Adipocyte (in vitro differentiated cells): ENCODE data around the gene ADIPOR2.
A peak's percentile ranks its signal among the peaks of the same experiment; 100 is the strongest.
"Not testable (repeated sequence)": the region's sequence is repeated elsewhere in the genome, so short reads cannot be mapped to it uniquely, and the experiment has no call there.

Source experiments
- DNase-seq: peaks from one replicate; pipeline ENCODE4 v3.0.0-alpha.2; 2015; ENCODE audit warnings: low read depth
- H3K27me3 ChIP-seq: replicated peaks from 2 replicates; pipeline ENCODE4 v1.7.0; 2013; ENCODE audit warnings: mild to moderate bottlenecking, low read length, moderate library complexity; ENCODE audit not compliant: control insufficient read depth, insufficient read depth
- H3K36me3 ChIP-seq: 2 replicates; pipeline ENCODE4 v1.7.0; 2013; ENCODE audit warnings: low read length, mild to moderate bottlenecking, moderate library complexity; ENCODE audit not compliant: control insufficient read depth, insufficient read depth, severe bottlenecking
- H3K4me1 ChIP-seq: 2 replicates; pipeline ENCODE4 v1.7.0; 2013; ENCODE audit warnings: mild to moderate bottlenecking, low read length, moderate library complexity; ENCODE audit not compliant: control insufficient read depth, insufficient read depth
- H3K4me3 ChIP-seq: 2 replicates; pipeline ENCODE4 v1.7.0; 2013; ENCODE audit warnings: mild to moderate bottlenecking, low read length, moderate library complexity
- H3K9ac ChIP-seq: 2 replicates; pipeline ENCODE4 v1.7.0; 2013; ENCODE audit warnings: mild to moderate bottlenecking, low read length, moderate library complexity
- H3K9me3 ChIP-seq: 2 replicates; pipeline ENCODE4 v1.7.0; 2013; ENCODE audit warnings: mild to moderate bottlenecking, low read length, moderate library complexity; ENCODE audit not compliant: control insufficient read depth

ADIPOR2 gene

GRCh38 chr12:1695097-1695496, 4.2 kb downstream of the ADIPOR2 start:
- not testable (repeated sequence) for H3K4me3 ChIP-seq, H3K9me3 ChIP-seq, DNase-seq, H3K36me3 ChIP-seq, H3K27me3 ChIP-seq, H3K9ac ChIP-seq
- peaks cover 28% of the 10 kb centered on the region for H3K4me1 ChIP-seq

DNA sequence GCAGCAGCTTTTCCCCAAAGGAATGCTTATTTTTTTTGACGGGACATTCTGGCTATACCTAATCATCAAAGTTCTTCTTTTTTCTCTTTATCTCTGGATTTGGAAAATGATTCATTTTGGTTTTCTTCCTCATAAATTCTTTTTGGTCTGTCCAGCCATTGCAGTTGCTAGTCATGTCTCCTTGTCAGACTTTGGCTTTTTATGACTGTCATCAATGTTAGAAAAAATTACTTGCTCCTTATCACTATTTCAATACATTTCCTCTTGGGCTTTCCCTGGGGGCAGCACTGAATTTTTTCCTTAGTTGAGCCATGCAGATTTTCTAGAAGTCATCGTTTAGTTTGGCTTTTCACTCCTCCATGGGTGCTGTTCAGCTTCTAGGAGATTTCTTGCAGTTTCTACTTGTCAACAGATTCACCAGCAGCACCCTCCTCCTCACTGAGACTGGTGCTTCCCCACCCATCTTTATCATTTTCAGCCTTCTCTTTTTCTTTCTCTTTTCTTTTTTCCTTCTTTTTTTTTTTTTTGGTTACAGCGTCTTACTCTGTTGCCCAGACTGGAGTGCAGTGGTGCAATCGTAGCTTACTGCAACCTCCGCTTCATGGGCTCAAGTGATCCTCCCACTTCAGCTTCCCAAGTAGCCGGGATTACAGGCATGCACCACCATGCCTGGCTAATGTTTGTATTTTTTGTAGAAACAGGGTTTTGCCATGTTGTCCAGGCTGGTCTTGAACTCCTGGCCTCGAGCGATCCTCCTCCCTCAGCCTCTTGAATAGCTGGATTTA, 5.2 kb downstream of the ADIPOR2 start:
- Histone ChIP-seq H3K36me3 (no peaks in the 10 kb centered on the region), H3K4me1 (peaks cover 26% of the 10 kb centered on the region), H3K9me3 (no peaks in the 10 kb centered on the region), H3K4me3 (no peak overlapping the region), H3K9ac (no peak overlapping the region), H3K27me3 (no peaks in the 10 kb centered on the region)
- no peak for DNase-seq

DNA sequence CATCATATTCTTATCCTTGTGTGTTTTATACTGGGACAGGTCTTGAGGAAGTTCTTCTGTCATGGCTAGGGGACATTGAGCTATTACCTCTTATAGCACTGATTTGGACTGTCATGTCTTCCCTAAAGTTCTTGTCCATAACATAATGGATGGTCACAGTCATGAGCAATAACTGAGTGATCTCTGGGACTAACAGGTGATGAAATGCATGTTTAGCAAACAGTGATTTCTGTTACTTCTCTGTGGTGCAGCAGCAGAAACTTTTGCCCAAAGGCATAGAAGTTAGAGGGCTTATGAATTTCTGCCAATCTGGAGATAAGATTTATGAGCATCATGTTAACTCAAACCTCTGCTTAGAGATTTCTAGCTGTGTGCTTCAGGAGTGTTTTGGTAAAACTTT, 5.9 kb downstream of the ADIPOR2 start:
- Histone ChIP-seq H3K9ac (no peak overlapping the region), H3K27me3 (no peaks in the 10 kb centered on the region), H3K4me3 (no peak overlapping the region)

DNA sequence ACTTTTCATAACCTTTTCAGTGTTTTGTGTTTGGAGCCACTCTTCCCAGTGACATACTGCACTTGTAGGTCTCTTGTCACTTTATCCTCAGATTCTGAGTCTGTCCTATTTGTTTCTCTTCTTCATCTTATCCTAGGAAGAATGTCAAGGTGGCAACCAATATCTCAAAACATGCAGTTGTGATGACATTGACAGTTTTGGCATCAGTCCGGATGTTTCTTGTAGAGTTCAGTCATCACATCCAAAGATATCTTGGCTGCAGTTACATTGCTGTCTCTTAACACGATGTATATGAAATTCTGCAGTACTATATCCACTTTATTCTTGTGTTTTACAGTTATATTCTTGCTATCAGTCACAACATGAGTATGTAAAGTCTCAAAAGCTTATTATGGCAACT, 6.4 kb downstream of the ADIPOR2 start:
- Histone ChIP-seq H3K9me3 (no peaks in the 10 kb centered on the region), H3K9ac (no peak overlapping the region), H3K27me3 (no peaks in the 10 kb centered on the region), H3K36me3 (no peaks in the 10 kb centered on the region), H3K4me3 (no peak overlapping the region), H3K4me1 (peaks cover 22% of the 10 kb centered on the region)
- no peak for DNase-seq

More for the DNA sequence above, 5.9 kb downstream of the ADIPOR2 start:
- H3K4me1 ChIP-seq = peaks cover 26% of the 10 kb centered on the region
- DNase-seq = no peak
- H3K36me3 ChIP-seq = no peaks in the 10 kb centered on the region
- no peaks in the 10 kb centered on the region for H3K9me3 ChIP-seq

- Histone ChIP-seq H3K4me1 (peaks cover 20% of the 10 kb centered on the region), H3K9ac (no peak overlapping the region), H3K4me3 (no peak overlapping the region), H3K36me3 (no peaks in the 10 kb centered on the region), H3K9me3 (no peaks in the 10 kb centered on the region), H3K27me3 (no peaks in the 10 kb centered on the region)
- DNase-seq = no peak
Observed at GRCh38 chr12:1698720-1699119, 7.8 kb downstream of the ADIPOR2 start.

- Histone ChIP-seq H3K27me3 (no peaks in the 10 kb centered on the region), H3K4me1 (peaks cover 22% of the 10 kb centered on the region), H3K36me3 (no peaks in the 10 kb centered on the region), H3K9me3 (no peaks in the 10 kb centered on the region), H3K9ac (no peak overlapping the region), H3K4me3 (no peak overlapping the region)
- no peak for DNase-seq
Observed at GRCh38 chr12:1702713-1703112, 11.8 kb downstream of the ADIPOR2 start.

DNA sequence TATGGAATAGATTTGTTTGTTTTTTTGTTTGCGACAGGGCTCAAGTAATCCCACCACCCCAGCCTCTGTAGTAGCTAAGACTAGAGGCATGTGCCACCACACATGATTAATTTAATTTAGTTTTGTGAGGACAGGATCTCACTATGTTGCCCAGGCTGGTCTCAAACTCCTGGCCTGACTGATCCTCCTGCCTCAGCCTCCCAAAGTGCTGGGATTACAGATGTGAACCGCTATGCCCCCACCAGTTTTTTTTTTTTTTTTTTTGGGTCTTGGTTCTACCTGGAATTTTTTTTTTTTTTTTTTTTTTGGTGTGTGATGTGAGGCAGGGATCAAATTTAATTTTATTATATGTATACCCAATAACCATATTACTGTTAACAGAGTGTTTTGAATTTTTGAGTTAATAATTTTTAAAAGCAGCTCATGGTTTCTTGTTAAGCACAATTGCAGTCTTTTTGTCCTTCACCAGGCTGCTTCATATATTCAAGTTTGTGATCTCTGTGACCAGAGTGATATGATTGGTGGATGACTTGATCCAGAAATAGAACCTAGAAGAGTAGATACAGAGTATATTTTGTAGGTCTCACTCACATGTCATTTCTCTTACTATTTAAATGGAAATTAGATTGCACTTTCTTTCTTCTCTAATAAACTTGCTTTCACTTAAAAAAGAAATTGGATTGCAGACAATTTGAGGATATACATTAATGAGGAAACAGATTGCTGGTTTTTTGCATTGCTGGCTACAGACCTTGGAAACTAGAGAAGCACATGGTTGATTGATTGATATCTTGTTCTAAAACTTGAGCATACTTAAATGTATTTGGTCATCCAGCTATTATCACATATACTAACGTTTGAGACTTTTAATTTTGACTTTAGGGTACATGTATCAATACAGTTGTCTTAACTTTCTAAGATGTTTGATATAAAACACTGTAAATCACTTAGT, 13.2 kb downstream of the ADIPOR2 start:
- Histone ChIP-seq H3K36me3 (no peaks in the 10 kb centered on the region), H3K9ac (no peak overlapping the region), H3K27me3 (no peaks in the 10 kb centered on the region), H3K9me3 (no peaks in the 10 kb centered on the region), H3K4me1 (peaks cover 21% of the 10 kb centered on the region), H3K4me3 (no peak overlapping the region)
- DNase-seq = no peak

DNA sequence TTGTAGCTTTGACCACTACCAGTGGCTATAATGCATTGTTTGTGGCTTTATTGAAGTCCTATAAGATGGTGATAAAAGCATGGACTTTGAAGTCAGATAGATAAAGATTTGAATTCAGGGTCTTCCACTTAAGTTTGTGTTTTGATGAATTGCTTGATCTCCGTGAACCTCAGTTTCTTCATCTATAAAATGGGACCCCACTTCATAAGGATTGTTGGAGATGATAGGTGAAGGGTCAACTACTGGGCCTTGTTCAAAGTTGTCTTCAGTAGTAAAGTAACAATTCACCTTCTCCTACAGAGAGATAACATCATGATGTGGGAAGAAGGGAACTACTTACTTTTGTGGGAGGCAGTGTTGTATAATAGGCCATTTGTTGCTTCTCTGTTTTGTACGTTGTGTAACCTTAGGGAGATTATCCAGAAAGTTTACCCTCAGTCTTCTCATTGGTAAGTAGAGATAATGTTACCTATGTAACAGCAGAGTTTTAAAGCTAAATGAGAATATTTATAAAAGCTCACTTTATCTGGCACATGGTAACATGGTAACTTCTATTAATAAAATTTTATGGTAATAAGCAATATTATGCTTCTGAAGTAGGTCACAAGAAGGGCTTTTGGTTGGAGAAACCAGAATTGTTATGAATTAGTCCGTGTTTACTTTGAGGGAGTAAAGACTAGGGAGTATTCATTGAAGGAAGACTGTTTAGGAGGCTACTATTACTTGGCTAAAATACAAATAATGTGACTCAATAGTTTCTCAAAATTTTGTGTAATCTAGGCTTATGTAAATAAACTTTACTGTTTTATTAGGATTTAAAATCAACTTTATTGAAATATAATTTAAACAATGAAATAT, 15.1 kb downstream of the ADIPOR2 start:
- no peak overlapping the region for H3K9ac ChIP-seq
- peaks cover 21% of the 10 kb centered on the region for H3K4me1 ChIP-seq
- no peaks in the 10 kb centered on the region for H3K9me3 ChIP-seq
- no peaks in the 10 kb centered on the region for H3K27me3 ChIP-seq
- H3K36me3 ChIP-seq = peaks cover 5% of the 10 kb centered on the region
- peak; percentile 23 for DNase-seq
- H3K4me3 ChIP-seq = no peak overlapping the region

- Histone ChIP-seq H3K4me1 (peaks cover 26% of the 10 kb centered on the region), H3K36me3 (peaks cover 5% of the 10 kb centered on the region), H3K9me3 (no peaks in the 10 kb centered on the region), H3K27me3 (no peaks in the 10 kb centered on the region), H3K9ac (no peak overlapping the region), H3K4me3 (no peak overlapping the region)
- no peak for DNase-seq
Observed at GRCh38 chr12:1706632-1706980, 15.7 kb downstream of the ADIPOR2 start.

- H3K9me3 ChIP-seq = no peaks in the 10 kb centered on the region
- peaks cover 5% of the 10 kb centered on the region for H3K36me3 ChIP-seq
- no peak for DNase-seq
- H3K4me1 ChIP-seq = peaks cover 31% of the 10 kb centered on the region
- H3K4me3 ChIP-seq = no peak overlapping the region
- H3K27me3 ChIP-seq = no peaks in the 10 kb centered on the region
- H3K9ac ChIP-seq = no peak overlapping the region
Observed at GRCh38 chr12:1707051-1707450, 16.2 kb downstream of the ADIPOR2 start.

DNA sequence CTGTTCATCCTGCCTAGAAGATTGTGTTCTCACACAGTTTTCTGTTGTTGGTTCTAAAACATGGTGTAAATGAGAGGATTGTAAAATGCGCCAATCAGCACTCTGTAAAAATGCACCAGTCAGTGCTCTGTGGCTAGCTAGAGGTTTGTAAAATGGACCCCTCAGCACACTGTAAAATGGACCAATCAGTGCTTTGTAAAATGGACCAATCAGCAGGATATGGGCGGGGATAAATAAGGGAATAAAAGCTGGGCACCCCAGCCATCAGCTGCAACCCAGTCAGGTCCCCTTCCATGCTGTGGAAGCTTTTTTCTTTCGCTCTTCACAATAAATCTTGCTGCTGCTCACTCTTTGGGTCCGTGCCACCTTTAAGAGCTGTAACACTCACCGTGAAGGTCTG, 19.1 kb downstream of the ADIPOR2 start:
- H3K4me3 ChIP-seq, H3K9ac ChIP-seq, H3K9me3 ChIP-seq, H3K27me3 ChIP-seq, DNase-seq: not testable (repeated sequence)
- Histone ChIP-seq H3K36me3 (peaks cover 12% of the 10 kb centered on the region), H3K4me1 (peaks cover 29% of the 10 kb centered on the region)
